ENCODE measurements around the gene ANKRD6. TPM values are rescaled to one million over a fixed set of nuclear protein-coding genes. Genes with fewer than 3 reads are reported as not detected.

Gene ANKRD6
- polyA plus RNA-seq, 1 of the 3 experiments (the other 2 are of a cell fraction) = 2.6 TPM

DNA sequence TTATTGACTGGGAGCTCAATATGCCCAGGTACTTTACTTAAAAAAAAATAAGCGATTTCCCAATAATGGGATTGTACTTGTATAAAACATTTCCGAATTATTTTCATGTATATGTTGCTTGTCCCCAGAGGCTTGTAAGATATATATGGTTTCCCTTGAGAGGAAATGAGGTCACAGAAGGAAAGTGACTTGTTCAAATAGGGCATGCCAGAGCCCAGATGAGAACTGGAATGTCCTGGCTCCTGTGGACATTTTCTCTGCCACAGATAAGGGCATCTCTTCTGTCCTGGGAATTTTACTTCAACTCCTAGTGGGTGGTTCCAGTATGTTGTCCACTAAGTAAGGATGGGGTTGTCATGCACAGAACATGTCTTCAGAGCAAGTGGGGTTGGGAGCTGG lies 142.6 kb downstream of the ANKRD6 start:
- ChIA-PET CTCF (interaction anchor here (1.2 kb wide), 1 partner anchor 143 kb away, joined by 5 read pairs; no protein-coding TSS in a partner anchor), POLR2A (no interaction called here)
- no peak for TF ChIP-seq SMC3 (IDR thresholded peaks at IDR 0.05; ENCODE audit: low read depth, low read length)
- no peak for TF ChIP-seq GATA2 (CRISPR knock-in tag; IDR thresholded peaks at IDR 0.05)
- no peak for TF ChIP-seq SIN3A (IDR thresholded peaks at IDR 0.05; ENCODE audit: borderline replicate concordance, low read depth, low read length)
- TF ChIP-seq POLR2AphosphoS5 (IDR thresholded peaks at IDR 0.05; ENCODE audit: low read depth, low read length) = no peak
- TF ChIP-seq RFX5 (IDR thresholded peaks at IDR 0.05; ENCODE audit: low read length) = no peak

DNA sequence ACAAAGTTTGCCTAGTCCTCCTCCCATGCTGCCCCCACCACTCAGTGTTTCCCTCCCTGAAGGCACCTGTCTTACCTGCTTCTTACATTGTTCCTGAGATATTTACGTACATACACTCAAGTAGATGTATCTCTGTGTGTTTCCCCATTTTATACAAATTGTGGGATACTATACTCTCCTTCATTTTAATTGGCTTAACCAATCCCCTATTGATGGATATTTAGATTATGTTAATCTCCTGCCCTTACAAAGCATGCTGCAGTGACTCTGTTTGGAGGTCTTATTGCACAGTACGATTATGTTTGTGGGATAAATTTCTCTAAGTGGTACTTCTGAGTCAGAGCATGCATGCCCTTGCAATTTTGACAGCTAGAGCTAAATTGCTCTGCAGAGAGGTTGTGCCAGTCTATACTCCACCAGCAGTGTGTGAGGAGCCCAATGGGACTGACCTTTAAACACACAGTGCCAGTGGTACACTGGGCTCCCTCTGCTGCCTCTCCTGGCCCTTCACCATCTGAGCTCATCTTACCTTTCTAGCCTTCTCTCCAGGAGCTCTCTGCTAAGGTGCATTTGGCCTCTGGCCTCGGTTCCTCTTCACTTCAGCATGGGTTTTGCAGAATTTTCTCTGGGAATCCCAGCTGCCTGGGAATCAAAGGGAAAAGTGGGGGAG lies 148.2 kb downstream of the ANKRD6 start:
- Histone ChIP-seq H3K36me3 (replicated peaks in 1 of 2; ENCODE audit: control insufficient read depth in 1 of 2, insufficient read depth in 2 of 2, low read length in 1 of 2) (no peaks in the 10 kb centered on the region), H4K20me1 (ENCODE audit: insufficient read depth) (no peaks in the 10 kb centered on the region), H3K4me3 (ENCODE audit: low read depth in 2 of 2, low read length in 1 of 2) (no peak overlapping the region), H3K9me2 (no peaks in the 10 kb centered on the region), H3K4me1 (ENCODE audit: control insufficient read depth in 1 of 2, insufficient read depth in 2 of 2, low read depth in 1 of 2, low read length in 1 of 2) (no peaks in the 10 kb centered on the region), H2AFZ (ENCODE audit: low read depth) (no peak overlapping the region), H3K27me3 (ENCODE audit: insufficient read depth) (no peaks in the 10 kb centered on the region), H3K27ac (ENCODE audit: low read depth in 2 of 2, low read length in 1 of 2) (no peak overlapping the region), H3K79me2 (ENCODE audit: insufficient read depth) (no peaks in the 10 kb centered on the region), H3K4me2 (no peak overlapping the region), H3K9ac (no peak overlapping the region), H3F3A (replicated peaks; ENCODE audit: insufficient read depth) (no peaks in the 10 kb centered on the region), H3K9me3 (no peaks in the 10 kb centered on the region)
- no peak for DNase-seq
- 63% methylated on average over 3 of the region's 3 CpGs for WGBS (ENCODE audit: low lambda C conversion rate)
- TF ChIP-seq EP300 (IDR thresholded peaks at IDR 0.05; ENCODE audit: borderline replicate concordance in 1 of 2, low read depth in 1 of 2, low read length in 1 of 2) = no peak
- TF ChIP-seq, protein P1, sequence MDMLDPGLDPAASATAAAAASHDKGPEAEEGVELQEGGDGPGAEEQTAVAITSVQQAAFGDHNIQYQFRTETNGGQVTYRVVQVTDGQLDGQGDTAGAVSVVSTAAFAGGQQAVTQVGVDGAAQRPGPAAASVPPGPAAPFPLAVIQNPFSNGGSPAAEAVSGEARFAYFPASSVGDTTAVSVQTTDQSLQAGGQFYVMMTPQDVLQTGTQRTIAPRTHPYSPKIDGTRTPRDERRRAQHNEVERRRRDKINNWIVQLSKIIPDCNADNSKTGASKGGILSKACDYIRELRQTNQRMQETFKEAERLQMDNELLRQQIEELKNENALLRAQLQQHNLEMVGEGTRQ (IDR thresholded peaks at IDR 0.05; ENCODE audit: borderline replicate concordance, low read depth, low read length) = no peak
- no peak for TF ChIP-seq JUND (IDR thresholded peaks at IDR 0.05)
- no peak for TF ChIP-seq EZH2phosphoT487 (IDR thresholded peaks at IDR 0.05; ENCODE audit: borderline replicate concordance, low read depth)
- TF ChIP-seq SIN3A (IDR thresholded peaks at IDR 0.05; ENCODE audit: borderline replicate concordance, low read depth, low read length) = no peak
- TF ChIP-seq, protein P2, sequence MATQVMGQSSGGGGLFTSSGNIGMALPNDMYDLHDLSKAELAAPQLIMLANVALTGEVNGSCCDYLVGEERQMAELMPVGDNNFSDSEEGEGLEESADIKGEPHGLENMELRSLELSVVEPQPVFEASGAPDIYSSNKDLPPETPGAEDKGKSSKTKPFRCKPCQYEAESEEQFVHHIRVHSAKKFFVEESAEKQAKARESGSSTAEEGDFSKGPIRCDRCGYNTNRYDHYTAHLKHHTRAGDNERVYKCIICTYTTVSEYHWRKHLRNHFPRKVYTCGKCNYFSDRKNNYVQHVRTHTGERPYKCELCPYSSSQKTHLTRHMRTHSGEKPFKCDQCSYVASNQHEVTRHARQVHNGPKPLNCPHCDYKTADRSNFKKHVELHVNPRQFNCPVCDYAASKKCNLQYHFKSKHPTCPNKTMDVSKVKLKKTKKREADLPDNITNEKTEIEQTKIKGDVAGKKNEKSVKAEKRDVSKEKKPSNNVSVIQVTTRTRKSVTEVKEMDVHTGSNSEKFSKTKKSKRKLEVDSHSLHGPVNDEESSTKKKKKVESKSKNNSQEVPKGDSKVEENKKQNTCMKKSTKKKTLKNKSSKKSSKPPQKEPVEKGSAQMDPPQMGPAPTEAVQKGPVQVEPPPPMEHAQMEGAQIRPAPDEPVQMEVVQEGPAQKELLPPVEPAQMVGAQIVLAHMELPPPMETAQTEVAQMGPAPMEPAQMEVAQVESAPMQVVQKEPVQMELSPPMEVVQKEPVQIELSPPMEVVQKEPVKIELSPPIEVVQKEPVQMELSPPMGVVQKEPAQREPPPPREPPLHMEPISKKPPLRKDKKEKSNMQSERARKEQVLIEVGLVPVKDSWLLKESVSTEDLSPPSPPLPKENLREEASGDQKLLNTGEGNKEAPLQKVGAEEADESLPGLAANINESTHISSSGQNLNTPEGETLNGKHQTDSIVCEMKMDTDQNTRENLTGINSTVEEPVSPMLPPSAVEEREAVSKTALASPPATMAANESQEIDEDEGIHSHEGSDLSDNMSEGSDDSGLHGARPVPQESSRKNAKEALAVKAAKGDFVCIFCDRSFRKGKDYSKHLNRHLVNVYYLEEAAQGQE (IDR thresholded peaks at IDR 0.05; ENCODE audit: low read depth, low read length) = no peak
- TF ChIP-seq FOSL2 (IDR thresholded peaks at IDR 0.05; ENCODE audit: borderline replicate concordance, low read depth) = no peak
- TF ChIP-seq POLR2AphosphoS5 (IDR thresholded peaks at IDR 0.05; ENCODE audit: low read depth, low read length) = no peak
- TF ChIP-seq SMC3 (IDR thresholded peaks at IDR 0.05; ENCODE audit: low read depth, low read length) = no peak
- TF ChIP-seq FOXM1 (IDR thresholded peaks at IDR 0.05; ENCODE audit: low read depth) = no peak
- ChIA-PET CTCF (interaction anchor here (1.0 kb wide), 1 partner anchor 11 kb away, joined by 4 read pairs; no protein-coding TSS in a partner anchor), POLR2A (no interaction called here)

More for the DNA sequence above, 142.6 kb downstream of the ANKRD6 start:
- DNase-seq = no peak
- no peak overlapping the region for H3K9ac ChIP-seq
- H3K79me2 ChIP-seq (ENCODE audit: insufficient read depth) = no peaks in the 10 kb centered on the region
- no peaks in the 10 kb centered on the region for H3K27me3 ChIP-seq (ENCODE audit: insufficient read depth)
- H3K4me2 ChIP-seq = no peak overlapping the region
- no peaks in the 10 kb centered on the region for H3F3A ChIP-seq (replicated peaks; ENCODE audit: insufficient read depth)
- no peaks in the 10 kb centered on the region for H4K20me1 ChIP-seq (ENCODE audit: insufficient read depth)
- H2AFZ ChIP-seq (ENCODE audit: low read depth) = no peak overlapping the region
- H3K4me3 ChIP-seq (ENCODE audit: low read depth in 2 of 2, low read length in 1 of 2) = no peak overlapping the region
- 78% methylated on average over 2 of the region's 2 CpGs for WGBS (ENCODE audit: low lambda C conversion rate)
- no peaks in the 10 kb centered on the region for H3K36me3 ChIP-seq (replicated peaks in 1 of 2; ENCODE audit: control insufficient read depth in 1 of 2, insufficient read depth in 2 of 2, low read length in 1 of 2)
- H3K9me3 ChIP-seq = no peaks in the 10 kb centered on the region
- H3K9me2 ChIP-seq = no peaks in the 10 kb centered on the region
- no peaks in the 10 kb centered on the region; a peak in 1 of 4 replicates for H3K4me1 ChIP-seq (ENCODE audit: control insufficient read depth in 1 of 2, insufficient read depth in 2 of 2, low read depth in 1 of 2, low read length in 1 of 2)
- no peak overlapping the region for H3K27ac ChIP-seq (ENCODE audit: low read depth in 2 of 2, low read length in 1 of 2)
